Body of pancreas (tissue), 4 donors: Measurements from ENCODE around the gene MMP24OS.

ENCODE experiments used
- POLR2A ChIP-seq, 3 donors: fragments of 450-650 bp; IDR thresholded peaks; one replicate each; pipeline ENCODE4 v1.6.1; 2016; ENCODE audit warnings: antibody characterized with exemption in 3 of 3, mild to moderate bottlenecking in 2 of 3
- TF ChIP-seq, protein P1 (sequence below), 7 experiments: fragments of 450-650 bp in 4 of 7; fragments of 200-600 bp in 3 of 7; sonication (generic) in 3 of 7; IDR thresholded peaks; one replicate each; pipeline ENCODE4 v1.5.1; 2016 to 2019; ENCODE audit warnings: antibody characterized with exemption in 7 of 7

DNA sequence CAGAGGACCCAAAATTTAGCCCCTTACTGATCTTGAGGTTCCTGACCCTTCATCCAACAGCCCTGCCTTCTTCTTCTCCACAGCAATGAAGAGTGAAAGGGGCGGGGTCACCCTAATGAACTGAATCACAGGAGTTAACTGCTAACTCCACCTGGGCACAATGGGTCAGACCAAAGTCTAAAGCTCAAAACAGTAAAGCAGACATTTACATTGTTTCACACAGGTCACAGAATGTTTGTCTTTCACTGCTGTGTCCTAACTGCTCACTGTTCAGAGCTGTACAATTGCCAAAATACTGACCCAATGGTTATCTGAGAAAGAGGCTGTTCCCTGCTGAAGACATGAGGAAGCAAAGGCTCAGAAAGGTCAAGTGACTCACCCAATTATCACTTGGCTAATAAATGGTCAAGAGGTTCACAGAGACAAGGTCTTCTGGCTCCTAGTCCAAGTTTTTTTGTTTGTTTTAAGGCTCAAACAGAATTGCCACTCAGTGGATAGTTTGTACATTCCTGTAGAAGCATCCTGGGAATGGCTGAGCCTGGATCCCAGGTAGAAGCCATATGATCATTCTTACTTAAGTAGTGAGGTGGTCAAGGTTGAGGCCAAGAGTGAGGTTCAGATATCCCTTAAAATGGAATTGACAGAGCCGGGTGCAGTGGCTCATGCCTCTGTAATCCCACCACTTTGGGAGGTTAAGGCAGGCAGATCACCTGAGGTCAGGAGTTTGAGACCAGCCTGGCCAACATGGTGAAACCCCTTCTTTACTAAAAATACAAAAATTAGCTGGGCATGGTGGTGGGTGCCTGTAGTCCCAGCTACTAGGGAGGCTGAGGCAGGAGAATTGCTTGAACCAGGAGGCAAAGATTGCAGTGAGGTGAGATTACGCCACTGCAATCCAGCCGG lies 49.4 kb upstream of the MMP24OS start:
- TF ChIP-seq, protein P1, sequence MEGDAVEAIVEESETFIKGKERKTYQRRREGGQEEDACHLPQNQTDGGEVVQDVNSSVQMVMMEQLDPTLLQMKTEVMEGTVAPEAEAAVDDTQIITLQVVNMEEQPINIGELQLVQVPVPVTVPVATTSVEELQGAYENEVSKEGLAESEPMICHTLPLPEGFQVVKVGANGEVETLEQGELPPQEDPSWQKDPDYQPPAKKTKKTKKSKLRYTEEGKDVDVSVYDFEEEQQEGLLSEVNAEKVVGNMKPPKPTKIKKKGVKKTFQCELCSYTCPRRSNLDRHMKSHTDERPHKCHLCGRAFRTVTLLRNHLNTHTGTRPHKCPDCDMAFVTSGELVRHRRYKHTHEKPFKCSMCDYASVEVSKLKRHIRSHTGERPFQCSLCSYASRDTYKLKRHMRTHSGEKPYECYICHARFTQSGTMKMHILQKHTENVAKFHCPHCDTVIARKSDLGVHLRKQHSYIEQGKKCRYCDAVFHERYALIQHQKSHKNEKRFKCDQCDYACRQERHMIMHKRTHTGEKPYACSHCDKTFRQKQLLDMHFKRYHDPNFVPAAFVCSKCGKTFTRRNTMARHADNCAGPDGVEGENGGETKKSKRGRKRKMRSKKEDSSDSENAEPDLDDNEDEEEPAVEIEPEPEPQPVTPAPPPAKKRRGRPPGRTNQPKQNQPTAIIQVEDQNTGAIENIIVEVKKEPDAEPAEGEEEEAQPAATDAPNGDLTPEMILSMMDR (IDR thresholded peaks at IDR 0.05), result no peak
- TF ChIP-seq POLR2A (IDR thresholded peaks at IDR 0.05), result no peak
